ENCODE measurements around the gene FUT2. TPM values are rescaled to one million over a fixed set of nuclear protein-coding genes. Genes with fewer than 3 reads are reported as not detected.
A peak's percentile ranks its signal among the peaks of the same experiment; 100 is the strongest.

The FUT2 gene
- total and polyA plus RNA-seq, 2 experiments from 2014 or later = 12.4 to 16.9 TPM

- Histone ChIP-seq H3K9me3 (ENCODE audit: low read depth) (no peaks in the 10 kb centered on the region), H2AFZ (no peak overlapping the region), H3K4me3 (no peak overlapping the region), H3K36me3 (replicated peaks; ENCODE audit: insufficient read depth, low read depth) (no peaks in the 10 kb centered on the region), H3K4me1 (ENCODE audit: insufficient read depth) (peaks cover 4% of the 10 kb centered on the region), H3K9me2 (replicated peaks; ENCODE audit: insufficient read depth) (no peaks in the 10 kb centered on the region), H3K27me3 (no peaks in the 10 kb centered on the region), H4K20me1 (ENCODE audit: insufficient read depth, poor library complexity, severe bottlenecking) (no peaks in the 10 kb centered on the region), H3K4me2 (no peak overlapping the region), H3K27ac (no peak overlapping the region), H3K79me2 (no peaks in the 10 kb centered on the region)
- DNase-seq (ENCODE audit: low spot score) = no peak
- TF ChIP-seq CTCF (IDR thresholded peaks at IDR 0.05; ENCODE audit: poor library complexity) (no peak), EZH2phosphoT487 (IDR thresholded peaks at IDR 0.05; ENCODE audit: low read depth, severe bottlenecking, unreplicated experiment) (no peak), EZH2 (IDR thresholded peaks at IDR 0.05; ENCODE audit: borderline replicate concordance) (no peak)
- 91% methylated on average over 11 of the region's 11 CpGs for WGBS (ENCODE audit: low lambda C conversion rate, missing lambda C conversion rate)
Measured at GRCh38 chr19:48722196-48722708, 26.5 kb downstream of the FUT2 start.

- peak; percentile 73 for DNase-seq (ENCODE audit: low spot score)
- H2AFZ ChIP-seq = no peak overlapping the region
Measured at GRCh38 chr19:48724796-48725753, 29.3 kb downstream of the FUT2 start.

GRCh38 chr19:48726556-48726955, 30.8 kb downstream of the FUT2 start:
- no peak for DNase-seq (ENCODE audit: low spot score)
- H3K27ac ChIP-seq = no peak overlapping the region
- no peaks in the 10 kb centered on the region for H4K20me1 ChIP-seq (ENCODE audit: insufficient read depth, poor library complexity, severe bottlenecking)
- H3K4me2 ChIP-seq = no peak overlapping the region
- no peaks in the 10 kb centered on the region for H3K9me2 ChIP-seq (replicated peaks; ENCODE audit: insufficient read depth)
- WGBS (ENCODE audit: low lambda C conversion rate, missing lambda C conversion rate) = 92% methylated on average over 2 of the region's 2 CpGs
- H2AFZ ChIP-seq = no peak overlapping the region
- no peak overlapping the region for H3K4me3 ChIP-seq
- H3K9me3 ChIP-seq (ENCODE audit: low read depth) = no peaks in the 10 kb centered on the region
- TF ChIP-seq EZH2 (IDR thresholded peaks at IDR 0.05; ENCODE audit: borderline replicate concordance) (no peak), CTCF (IDR thresholded peaks at IDR 0.05; ENCODE audit: poor library complexity) (no peak), EZH2phosphoT487 (IDR thresholded peaks at IDR 0.05; ENCODE audit: low read depth, severe bottlenecking, unreplicated experiment) (no peak)
- no peaks in the 10 kb centered on the region for H3K27me3 ChIP-seq
- H3K4me1 ChIP-seq (ENCODE audit: insufficient read depth) = no peaks in the 10 kb centered on the region
- H3K79me2 ChIP-seq = no peaks in the 10 kb centered on the region
- no peaks in the 10 kb centered on the region for H3K36me3 ChIP-seq (replicated peaks; ENCODE audit: insufficient read depth, low read depth)

More at GRCh38 chr19:48724796-48725753, 29.3 kb downstream of the FUT2 start:
- H3K9me3 ChIP-seq (ENCODE audit: low read depth) = no peaks in the 10 kb centered on the region
- H4K20me1 ChIP-seq (ENCODE audit: insufficient read depth, poor library complexity, severe bottlenecking) = no peaks in the 10 kb centered on the region
- WGBS (ENCODE audit: low lambda C conversion rate, missing lambda C conversion rate) = 69% methylated on average over 11 of the region's 11 CpGs
- H3K4me2 ChIP-seq = no peak overlapping the region
- H3K9me2 ChIP-seq (replicated peaks; ENCODE audit: insufficient read depth) = no peaks in the 10 kb centered on the region
- H3K27me3 ChIP-seq = no peaks in the 10 kb centered on the region
- no peak overlapping the region for H3K4me3 ChIP-seq
- H3K27ac ChIP-seq = peak overlapping the region; percentile 87
- no peaks in the 10 kb centered on the region for H3K79me2 ChIP-seq
- TF ChIP-seq EZH2 (IDR thresholded peaks at IDR 0.05; ENCODE audit: borderline replicate concordance) = no peak
- TF ChIP-seq EZH2phosphoT487 (IDR thresholded peaks at IDR 0.05; ENCODE audit: low read depth, severe bottlenecking, unreplicated experiment) = no peak
- TF ChIP-seq CTCF (IDR thresholded peaks at IDR 0.05; ENCODE audit: poor library complexity) = no peak
- H3K4me1 ChIP-seq (ENCODE audit: insufficient read depth) = no peaks in the 10 kb centered on the region
- no peaks in the 10 kb centered on the region for H3K36me3 ChIP-seq (replicated peaks; ENCODE audit: insufficient read depth, low read depth)
